Smooth muscle cell (in vitro differentiated cells): ENCODE measurements around the gene RBBP8NL. TPM values are rescaled to one million over a fixed set of nuclear protein-coding genes. Genes with fewer than 3 reads are reported as not detected.

Experiments
- DNase-seq: peaks from one replicate; lab custom pipeline; 2025; ENCODE audit not compliant: unreplicated experiment; lab: John Stamatoyannopoulos, UW
- H2AFZ ChIP-seq: fragments of 200-600 bp; sonication (generic); 2 replicates; pipeline ENCODE4 v1.6.0; 2016; ENCODE audit warnings: antibody characterized with exemption, low read depth, mild to moderate bottlenecking
- H3F3A ChIP-seq: fragments of 200-600 bp; sonication (generic); 2 replicates; pipeline ENCODE4 v1.6.0; 2017; ENCODE audit warnings: antibody characterized with exemption, low read depth
- H3K27ac ChIP-seq: fragments of 200-600 bp; sonication (generic); 2 replicates; pipeline ENCODE4 v1.5.1; 2016; ENCODE audit warnings: low read depth, mild to moderate bottlenecking
- H3K27me3 ChIP-seq: fragments of 200-600 bp; sonication (generic); 2 replicates; pipeline ENCODE4 v1.6.1; 2016; ENCODE audit warnings: low read depth, mild to moderate bottlenecking
- H3K36me3 ChIP-seq: fragments of 200-600 bp; sonication (generic); 2 replicates; pipeline ENCODE4 v1.5.1; 2016; ENCODE audit warnings: low read depth
- H3K4me1 ChIP-seq: fragments of 200-600 bp; sonication (generic); 2 replicates; pipeline ENCODE4 v1.5.1; 2016; ENCODE audit warnings: low read depth
- H3K4me2 ChIP-seq: fragments of 200-600 bp; sonication (generic); 2 replicates; pipeline ENCODE4 v1.6.0; 2016; ENCODE audit warnings: mild to moderate bottlenecking
- H3K4me3 ChIP-seq: fragments of 200-600 bp; sonication (generic); 2 replicates; pipeline ENCODE4 v1.5.1; 2016; ENCODE audit warnings: mild to moderate bottlenecking
- H3K79me2 ChIP-seq: fragments of 200-600 bp; sonication (generic); 2 replicates; pipeline ENCODE4 v1.6.0; 2016; ENCODE audit warnings: low read depth, mild to moderate bottlenecking
- H3K9ac ChIP-seq: fragments of 200-600 bp; sonication (generic); 2 replicates; pipeline ENCODE4 v1.6.0; 2016; ENCODE audit warnings: low read depth
- H3K9me3 ChIP-seq: fragments of 200-600 bp; sonication (generic); replicated peaks from 2 replicates; pipeline ENCODE4 v1.5.1; 2016; ENCODE audit warnings: low read depth
- H4K20me1 ChIP-seq: fragments of 200-600 bp; sonication (generic); 2 replicates; pipeline ENCODE4 v1.6.0; 2016; ENCODE audit warnings: low read depth
- WGBS: methylation state at CpG from one replicate; pipeline ENCODE4 v1.1.7; 2016; ENCODE audit warnings: low lambda C conversion rate; 5-methylcytosine and 5-hydroxymethylcytosine counted together
- polyA plus RNA-seq: library from polyadenylated mRNA; unstranded; fragments of >200 nt; fragmentation: Nextera tagmentation; extraction: Ambion mirVana; gene quantifications from 2 replicates; pipeline ENCODE4 v1.2.1, GENCODE V29; 2016
- total RNA-seq: library from RNA; depleted of rRNA; stranded (reverse); fragments of >200 nt; gene quantifications from 2 replicates; pipeline ENCODE4 v1.2.3, GENCODE V29; 2014
- TF ChIP-seq, protein P1 (sequence below): fragments of 200-600 bp; sonication (generic); IDR thresholded peaks from 2 replicates; pipeline ENCODE4 v1.5.1; 2017; ENCODE audit warnings: borderline replicate concordance, mild to moderate bottlenecking, antibody characterized with exemption; ENCODE audit not compliant: insufficient read depth, poor library complexity, severe bottlenecking

Gene RBBP8NL
- total and polyA plus RNA-seq, 2 experiments from 2014 or later = 0.40 TPM; not detected in 1

DNA sequence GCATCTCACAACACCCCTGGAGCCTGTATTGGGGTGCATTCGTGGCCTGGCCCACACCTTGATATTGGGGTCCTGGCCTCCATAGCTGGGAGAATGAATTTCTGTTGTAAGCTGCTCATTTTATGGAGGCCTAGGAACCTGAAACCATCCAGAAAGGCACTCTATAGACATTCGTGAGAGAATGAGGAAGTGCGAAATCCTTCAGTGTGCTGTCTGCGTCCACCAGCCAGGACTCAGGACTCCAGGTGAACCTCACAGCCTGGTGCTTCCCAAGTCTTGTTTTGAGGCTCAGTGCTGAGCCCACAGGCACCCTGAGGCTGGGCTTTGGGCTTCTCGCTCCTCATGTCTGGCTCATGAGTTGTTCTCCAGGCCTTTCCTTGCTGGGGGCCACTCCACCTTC is 11.9 kb upstream of the RBBP8NL start:
- no peak overlapping the region for H3K4me2 ChIP-seq
- no peaks in the 10 kb centered on the region for H3K4me1 ChIP-seq
- 91% methylated on average over 5 of the region's 5 CpGs for WGBS
- H3K9me3 ChIP-seq = no peaks in the 10 kb centered on the region
- no peak for DNase-seq
- H4K20me1 ChIP-seq = no peaks in the 10 kb centered on the region
- TF ChIP-seq, protein P1, sequence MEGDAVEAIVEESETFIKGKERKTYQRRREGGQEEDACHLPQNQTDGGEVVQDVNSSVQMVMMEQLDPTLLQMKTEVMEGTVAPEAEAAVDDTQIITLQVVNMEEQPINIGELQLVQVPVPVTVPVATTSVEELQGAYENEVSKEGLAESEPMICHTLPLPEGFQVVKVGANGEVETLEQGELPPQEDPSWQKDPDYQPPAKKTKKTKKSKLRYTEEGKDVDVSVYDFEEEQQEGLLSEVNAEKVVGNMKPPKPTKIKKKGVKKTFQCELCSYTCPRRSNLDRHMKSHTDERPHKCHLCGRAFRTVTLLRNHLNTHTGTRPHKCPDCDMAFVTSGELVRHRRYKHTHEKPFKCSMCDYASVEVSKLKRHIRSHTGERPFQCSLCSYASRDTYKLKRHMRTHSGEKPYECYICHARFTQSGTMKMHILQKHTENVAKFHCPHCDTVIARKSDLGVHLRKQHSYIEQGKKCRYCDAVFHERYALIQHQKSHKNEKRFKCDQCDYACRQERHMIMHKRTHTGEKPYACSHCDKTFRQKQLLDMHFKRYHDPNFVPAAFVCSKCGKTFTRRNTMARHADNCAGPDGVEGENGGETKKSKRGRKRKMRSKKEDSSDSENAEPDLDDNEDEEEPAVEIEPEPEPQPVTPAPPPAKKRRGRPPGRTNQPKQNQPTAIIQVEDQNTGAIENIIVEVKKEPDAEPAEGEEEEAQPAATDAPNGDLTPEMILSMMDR = no peak
- no peaks in the 10 kb centered on the region for H3K27me3 ChIP-seq
- no peak overlapping the region for H3K9ac ChIP-seq
- no peaks in the 10 kb centered on the region for H3K36me3 ChIP-seq
- no peaks in the 10 kb centered on the region for H3F3A ChIP-seq
- H3K79me2 ChIP-seq = no peaks in the 10 kb centered on the region
- H2AFZ ChIP-seq = no peak overlapping the region
- H3K27ac ChIP-seq = no peak overlapping the region
- H3K4me3 ChIP-seq = no peak overlapping the region

DNA sequence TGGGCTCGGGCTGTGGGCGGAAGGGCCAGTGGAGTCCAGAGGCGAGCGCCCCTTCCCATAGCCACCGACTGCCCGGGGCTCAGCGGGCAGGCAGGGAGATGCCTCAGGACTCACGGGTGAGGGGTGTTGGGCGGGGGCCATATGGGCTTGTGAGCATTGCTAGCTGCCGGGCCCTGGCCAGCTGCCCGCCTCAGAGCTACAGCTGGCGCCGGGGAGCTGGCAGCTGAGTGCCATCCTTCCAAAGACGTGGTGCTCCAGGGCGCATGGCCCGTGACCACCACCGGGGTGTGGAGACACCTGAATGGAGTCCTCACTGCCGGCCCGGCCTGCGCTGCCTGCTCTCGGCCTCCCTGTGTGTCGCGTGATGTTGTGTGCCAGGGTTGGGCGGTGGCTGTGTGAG is 10.6 kb upstream of the RBBP8NL start:
- WGBS = 92% methylated on average over 19 of the region's 24 CpGs
- Histone ChIP-seq H3K4me3 (no peak overlapping the region), H2AFZ (no peak overlapping the region), H3K4me1 (no peaks in the 10 kb centered on the region), H3K36me3 (no peaks in the 10 kb centered on the region), H3K9me3 (no peaks in the 10 kb centered on the region), H3K27ac (no peak overlapping the region), H3F3A (no peaks in the 10 kb centered on the region), H3K9ac (no peak overlapping the region), H3K27me3 (no peaks in the 10 kb centered on the region), H3K4me2 (no peak overlapping the region), H4K20me1 (no peaks in the 10 kb centered on the region), H3K79me2 (no peaks in the 10 kb centered on the region)
- TF ChIP-seq, protein P1 = no peak
- DNase-seq = no peak

DNA sequence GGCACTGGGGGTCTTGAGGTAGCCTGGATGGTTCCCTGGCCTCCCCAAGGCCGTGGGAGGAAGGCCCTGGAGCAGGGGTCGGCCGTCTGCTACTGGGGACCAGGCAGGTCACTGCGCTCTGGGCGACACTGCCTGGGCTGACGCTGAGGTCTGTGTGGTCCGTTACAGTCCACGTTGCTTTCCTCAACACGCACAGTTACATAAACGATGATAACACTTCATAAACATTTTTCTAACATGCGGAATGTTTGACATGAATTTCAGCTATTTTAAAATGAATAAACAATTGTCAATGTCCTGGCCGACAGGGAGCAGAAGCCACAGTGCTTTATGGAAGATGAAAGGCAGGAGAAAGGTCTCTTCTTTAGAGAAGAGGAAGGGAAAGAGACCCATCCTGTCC is 10.2 kb upstream of the RBBP8NL start:
- Histone ChIP-seq H3K27ac (no peak overlapping the region), H3K36me3 (no peaks in the 10 kb centered on the region), H3K79me2 (no peaks in the 10 kb centered on the region), H3K4me1 (no peaks in the 10 kb centered on the region), H3K9ac (no peak overlapping the region), H3F3A (no peaks in the 10 kb centered on the region), H3K27me3 (no peaks in the 10 kb centered on the region), H3K4me2 (no peak overlapping the region), H2AFZ (no peak overlapping the region), H3K4me3 (no peak overlapping the region), H3K9me3 (no peaks in the 10 kb centered on the region), H4K20me1 (no peaks in the 10 kb centered on the region)
- TF ChIP-seq, protein P1 = no peak
- 83% methylated on average over 12 of the region's 12 CpGs for WGBS
- no peak for DNase-seq

DNA sequence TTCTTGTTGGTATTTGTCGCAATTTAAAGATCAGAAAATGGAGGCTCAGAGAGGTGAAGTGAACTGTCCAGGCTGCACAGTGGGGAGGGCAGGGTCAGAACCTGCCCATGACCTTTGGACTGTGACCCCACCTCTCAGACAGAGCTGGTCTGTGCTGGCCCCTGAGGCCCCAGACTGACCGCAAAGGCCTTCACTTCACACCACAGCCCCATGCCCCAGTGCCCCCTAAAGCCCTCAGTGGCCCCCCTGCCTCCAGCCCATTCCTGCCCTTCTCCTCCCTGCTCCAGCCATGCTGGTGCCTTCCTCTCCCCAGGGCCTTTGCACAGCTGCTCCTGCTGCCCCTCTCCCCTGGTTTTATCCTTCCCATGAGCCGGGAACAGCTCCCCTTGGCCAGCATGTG is 9.4 kb upstream of the RBBP8NL start:
- DNase-seq = no peak
- Histone ChIP-seq H3K4me1 (no peaks in the 10 kb centered on the region), H3K4me2 (no peak overlapping the region), H4K20me1 (no peaks in the 10 kb centered on the region), H2AFZ (no peak overlapping the region), H3K4me3 (no peak overlapping the region), H3K79me2 (no peaks in the 10 kb centered on the region), H3K36me3 (no peaks in the 10 kb centered on the region), H3K9ac (no peak overlapping the region), H3K9me3 (no peaks in the 10 kb centered on the region), H3K27me3 (no peaks in the 10 kb centered on the region), H3F3A (no peaks in the 10 kb centered on the region), H3K27ac (no peak overlapping the region)
- 98% methylated on average over 3 of the region's 3 CpGs for WGBS
- TF ChIP-seq, protein P1 = no peak
